Transverse colon (tissue), 4 donors: Measurements from ENCODE around the gene SNN. TPM values are rescaled to one million over a fixed set of nuclear protein-coding genes. Genes with fewer than 3 reads are reported as not detected.

ENCODE experiments used
- DNase-seq: peaks from one replicate; pipeline ENCODE4 v3.0.0-alpha.2; 2019
- H3K27ac ChIP-seq, 4 donors: fragments of 200-600 bp; sonication (generic); 2 replicates each; pipeline ENCODE4 v1.5.1; 2016 to 2018; ENCODE audit warnings: inconsistent platforms in 4 of 4
- H3K27me3 ChIP-seq: fragments of 200-600 bp; sonication (generic); 2 replicates; pipeline ENCODE4 v1.5.1; 2017; ENCODE audit warnings: inconsistent platforms
- H3K36me3 ChIP-seq, 4 donors: fragments of 200-600 bp; sonication (generic); 2 replicates each; pipeline ENCODE4 v1.5.1; 2017 to 2019; ENCODE audit warnings: inconsistent platforms in 4 of 4
- H3K4me1 ChIP-seq, 4 donors: fragments of 200-600 bp; sonication (generic); 2 replicates each; pipeline ENCODE4 v1.5.1; 2017 to 2020; ENCODE audit warnings: inconsistent platforms in 4 of 4
- H3K4me3 ChIP-seq, 4 donors: fragments of 200-600 bp; sonication (generic); 1 replicate in 1 of 4; 2 replicates in 3 of 4; pipeline versions ENCODE4 v1.5.1 to v1.6.1; 2017 to 2019; ENCODE audit warnings: inconsistent platforms in 4 of 4
- H3K9me3 ChIP-seq, 2 donors: fragments of 200-600 bp; sonication (generic); 2 replicates each; pipeline ENCODE4 v1.5.1; 2017 to 2019; ENCODE audit warnings: inconsistent platforms in 2 of 2
- EP300 ChIP-seq: sonication (generic); formaldehyde crosslinking; IDR thresholded peaks from one replicate; pipeline ENCODE4 v1.6.1; 2017; ENCODE audit warnings: antibody characterized with exemption, low read depth
- POLR2A ChIP-seq: fragments of 450-650 bp; IDR thresholded peaks from one replicate; pipeline ENCODE4 v1.6.1; 2016; ENCODE audit warnings: antibody characterized with exemption, mild to moderate bottlenecking, moderate library complexity
- POLR2AphosphoS5 ChIP-seq, 3 donors: sonication (generic); formaldehyde crosslinking; IDR thresholded peaks; one replicate each; pipeline ENCODE4 v1.6.1; 2016; ENCODE audit warnings: antibody characterized with exemption in 3 of 3
- WGBS, 2 donors: methylation state at CpG; one replicate each; pipeline ENCODE4 v1.1.5; 2018; ENCODE audit warnings: low coverage in 1 of 2; 5-methylcytosine and 5-hydroxymethylcytosine counted together
- in situ Hi-C, 4 donors: fragments of 200-750 bp; cut with MboI; loops; one replicate each; pipeline versions ENCODE4 v1.15.0 to v1.15.1; 2017; ENCODE audit warnings: low sequenced_read_pairs in 3 of 4, low pct_ligation_motif_present in 1 of 4, low pct_unique_long_range_greater_than_20kb in 1 of 4
- intact Hi-C: fragments of 100-400 bp; cut with DNase I; formaldehyde crosslinking; loops from one replicate; pipeline ENCODE4 v1.15.1; 2023; ENCODE audit warnings: low total_unique reads
- total RNA-seq, 4 donors: library from RNA; depleted of rRNA; stranded (reverse); fragments of >200 nt; gene quantifications; one replicate each; pipeline ENCODE4 v1.1.0, GENCODE V29; 2016
- TF ChIP-seq, protein P1 (sequence below), 5 experiments: fragments of 200-600 bp in 3 of 5; fragments of 450-650 bp in 2 of 5; sonication (generic) in 3 of 5; IDR thresholded peaks; 1 replicate in 2 of 5; 2 replicates in 3 of 5; pipeline ENCODE4 v1.5.1; 2016 to 2017; ENCODE audit warnings: antibody characterized with exemption in 5 of 5, inconsistent platforms in 3 of 5, mild to moderate bottlenecking in 2 of 5, moderate library complexity in 1 of 5

The SNN gene
- total RNA-seq, 4 donors from 2014 or later, result 4.9 to 12.3 (median 8.6) TPM

GRCh38 chr16:11662582-11662981 lies 5.7 kb upstream of the SNN start:
- Histone ChIP-seq H3K27ac (no peak overlapping the region), H3K4me1 (peaks cover 0 to under 1% (median 0%) of the 10 kb centered on the region in 4 donors), H3K36me3 (no peaks in the 10 kb centered on the region), H3K9me3 (no peaks in the 10 kb centered on the region), H3K4me3 (no peak overlapping the region), H3K27me3 (no peaks in the 10 kb centered on the region)
- no peak for DNase-seq
- intact Hi-C loops (no loop called here), in situ Hi-C loops (no loop called here)
- 77 to 90% methylated on average over 3 to 5 of the region's 5 CpGs for WGBS, 2 donors
- TF ChIP-seq POLR2A (no peak), EP300 (no peak), POLR2AphosphoS5 (IDR thresholded peaks at IDR 0.05) (no peak)
- TF ChIP-seq, protein P1, sequence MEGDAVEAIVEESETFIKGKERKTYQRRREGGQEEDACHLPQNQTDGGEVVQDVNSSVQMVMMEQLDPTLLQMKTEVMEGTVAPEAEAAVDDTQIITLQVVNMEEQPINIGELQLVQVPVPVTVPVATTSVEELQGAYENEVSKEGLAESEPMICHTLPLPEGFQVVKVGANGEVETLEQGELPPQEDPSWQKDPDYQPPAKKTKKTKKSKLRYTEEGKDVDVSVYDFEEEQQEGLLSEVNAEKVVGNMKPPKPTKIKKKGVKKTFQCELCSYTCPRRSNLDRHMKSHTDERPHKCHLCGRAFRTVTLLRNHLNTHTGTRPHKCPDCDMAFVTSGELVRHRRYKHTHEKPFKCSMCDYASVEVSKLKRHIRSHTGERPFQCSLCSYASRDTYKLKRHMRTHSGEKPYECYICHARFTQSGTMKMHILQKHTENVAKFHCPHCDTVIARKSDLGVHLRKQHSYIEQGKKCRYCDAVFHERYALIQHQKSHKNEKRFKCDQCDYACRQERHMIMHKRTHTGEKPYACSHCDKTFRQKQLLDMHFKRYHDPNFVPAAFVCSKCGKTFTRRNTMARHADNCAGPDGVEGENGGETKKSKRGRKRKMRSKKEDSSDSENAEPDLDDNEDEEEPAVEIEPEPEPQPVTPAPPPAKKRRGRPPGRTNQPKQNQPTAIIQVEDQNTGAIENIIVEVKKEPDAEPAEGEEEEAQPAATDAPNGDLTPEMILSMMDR (IDR thresholded peaks at IDR 0.05), result no peak

- WGBS, 2 donors, result 50 to 60% methylated on average over 1 to 11 of the region's 11 CpGs
- intact Hi-C loops, result no loop called here
- Histone ChIP-seq H3K27me3 (peaks cover 6% of the 10 kb centered on the region), H3K4me3 (no peak overlapping the region), H3K4me1 (peaks cover 0 to 19% (median 15%) of the 10 kb centered on the region in 4 donors), H3K36me3 (no peaks in the 10 kb centered on the region), H3K27ac (no peak overlapping the region), H3K9me3 (no peaks in the 10 kb centered on the region)
- DNase-seq, result no peak
- TF ChIP-seq POLR2A (no peak), POLR2AphosphoS5 (IDR thresholded peaks at IDR 0.05) (no peak), EP300 (no peak)
- TF ChIP-seq, protein P1 (IDR thresholded peaks at IDR 0.05), result no peak
- in situ Hi-C loops, result no loop called here
Measured at GRCh38 chr16:11665071-11665491, 3.2 kb upstream of the SNN start.

- no peaks in the 10 kb centered on the region for H3K36me3 ChIP-seq
- WGBS, 2 donors, result 72 to 74% methylated on average over 6 to 14 of the region's 14 CpGs
- no peak for DNase-seq
- no peaks in the 10 kb centered on the region for H3K9me3 ChIP-seq
- no peak for TF ChIP-seq POLR2A
- no peak for TF ChIP-seq EP300
- TF ChIP-seq POLR2AphosphoS5 (IDR thresholded peaks at IDR 0.05), result no peak
- TF ChIP-seq, protein P1 (IDR thresholded peaks at IDR 0.05), result no peak
- intact Hi-C loops (no loop called here), in situ Hi-C loops (no loop called here)
- no peak overlapping the region for H3K27ac ChIP-seq
- no peak overlapping the region for H3K4me3 ChIP-seq
- peaks cover 6% of the 10 kb centered on the region for H3K27me3 ChIP-seq
- H3K4me1 ChIP-seq, result peaks cover 0 to 29% (median 19%) of the 10 kb centered on the region in 4 donors
Measured at GRCh38 chr16:11666103-11667055, 1.9 kb upstream of the SNN start.

GRCh38 chr16:11667221-11667823 lies 933 bp upstream of the SNN start:
- TF ChIP-seq POLR2AphosphoS5 (IDR thresholded peaks at IDR 0.05) (no peak), POLR2A (no peak), EP300 (no peak)
- TF ChIP-seq, protein P1 (IDR thresholded peaks at IDR 0.05), result no peak
- Histone ChIP-seq H3K4me3 (peak overlapping the region in 1 of 4 donors; percentile 46), H3K36me3 (no peaks in the 10 kb centered on the region), H3K27me3 (peaks cover 6% of the 10 kb centered on the region), H3K27ac (no peak overlapping the region), H3K4me1 (peaks cover 1 to 37% (median 19%) of the 10 kb centered on the region in 4 donors), H3K9me3 (no peaks in the 10 kb centered on the region)
- intact Hi-C loops, result no loop called here
- WGBS, 2 donors, result 84% methylated on average over 11 of the region's 11 CpGs; no CpG with 5 or more reads in 1 of the 2 donors
- DNase-seq, result no peak
- in situ Hi-C loops, result no loop called here
